HCT116 (cell line): ENCODE data around the gene INSYN1. TPM values are rescaled to one million over a fixed set of nuclear protein-coding genes. Genes with fewer than 3 reads are reported as not detected.

Experiments used
- ATAC-seq: fragments of 200-7000 bp; cut with Tn5 transposase; 2 replicates; pipeline ENCODE4 v1.9.1; 2020; ENCODE audit warnings: mild to moderate bottlenecking, moderate library complexity
- BruUV-seq: library from RNA; stranded (reverse); fragments of 400-500 nt; replicated peaks from 2 replicates; lab custom pipeline; 2021; lab: Mats Ljungman, UMichigan
- CTCF ChIA-PET: fragments of 300-600 bp; sonication (Branson Sonifier 250); formaldehyde crosslinking; loops from one replicate; lab custom pipeline; 2021; ENCODE audit warnings: antibody characterized with exemption; lab: Charles Lee
- POLR2A ChIA-PET: fragments of 300-600, 350-600 bp; sonication (Branson Sonifier 250); formaldehyde crosslinking; loops from one replicate; lab custom pipeline; 2021; ENCODE audit warnings: antibody characterized with exemption; lab: Charles Lee
- RAD21 ChIA-PET, 2 experiments: fragments of 300-600 bp; sonication (Branson Sonifier 250); formaldehyde crosslinking; loops; one replicate each; lab custom pipeline; 2023; ENCODE audit warnings: low total read pairs in 2 of 2; ENCODE audit not compliant: uncharacterized antibody in 2 of 2, unreplicated experiment in 2 of 2, low non-redundant PET in 1 of 2; lab: Charles Lee
- DNase-seq: peaks from one replicate; pipeline ENCODE4 v3.0.0-alpha.2; 2010; ENCODE audit warnings: low read depth, low spot score
- H2AFZ ChIP-seq: fragments of 200-600 bp; shearing (Covaris generic), sonication (generic); 2 replicates; pipeline ENCODE4 v1.6.1; 2017; ENCODE audit warnings: low read depth, mixed run types, mixed read lengths, antibody characterized with exemption, low read length; ENCODE audit not compliant: poor library complexity, severe bottlenecking
- H3K27ac ChIP-seq: 2 replicates; pipeline ENCODE4 v1.5.1; 2012; ENCODE audit warnings: low read depth, low read length
- H3K27me3 ChIP-seq: fragments of 200-600 bp; sonication (generic); 2 replicates; pipeline ENCODE4 v1.6.1; 2016; ENCODE audit warnings: mixed run types, low read length, mixed read lengths; ENCODE audit not compliant: insufficient read depth
- H3K36me3 ChIP-seq, 2 experiments: fragments of 200-500 bp in 1 of 2; fragments of 200-600 bp in 1 of 2; sonication (Bioruptor generic) in 1 of 2; sonication (generic) in 1 of 2; 2 replicates each; pipeline versions ENCODE4 v1.5.1 to v1.6.1; 2014 to 2016; ENCODE audit warnings: low read length in 2 of 2, inconsistent platforms in 1 of 2, mixed read lengths in 1 of 2, mixed run types in 1 of 2; ENCODE audit not compliant: insufficient read depth in 2 of 2, control insufficient read depth in 1 of 2
- H3K4me1 ChIP-seq, 2 experiments: fragments of 200-600 bp in 1 of 2; sonication (generic) in 1 of 2; 2 replicates each; pipeline versions ENCODE4 v1.5.1 to v1.6.1; 2012 to 2017; ENCODE audit warnings: low read length in 2 of 2, inconsistent platforms in 1 of 2, mild to moderate bottlenecking in 1 of 2, mixed read lengths in 1 of 2, mixed run types in 1 of 2, moderate library complexity in 1 of 2; ENCODE audit not compliant: insufficient read depth in 2 of 2, control insufficient read depth in 1 of 2
- H3K4me2 ChIP-seq: fragments of 200-600 bp; sonication (generic); 2 replicates; pipeline ENCODE4 v1.6.1; 2017; ENCODE audit warnings: mixed run types, low read length, mixed read lengths
- H3K4me3 ChIP-seq, 2 experiments: fragments of 200-600 bp in 1 of 2; sonication (generic) in 1 of 2; replicated peaks in 1 of 2; 2 replicates each; pipeline ENCODE4 v1.5.1; 2011 to 2016; ENCODE audit warnings: low read length in 2 of 2, control low read depth in 1 of 2, low read depth in 1 of 2, mild to moderate bottlenecking in 1 of 2, mixed read lengths in 1 of 2, mixed run types in 1 of 2
- H3K79me2 ChIP-seq: fragments of 200-600 bp; sonication (generic); 2 replicates; pipeline ENCODE4 v1.6.1; 2017; ENCODE audit warnings: mild to moderate bottlenecking, mixed run types, low read length, moderate library complexity, mixed read lengths; ENCODE audit not compliant: insufficient read depth
- H3K9ac ChIP-seq: fragments of 200-600 bp; sonication (generic); 2 replicates; pipeline ENCODE4 v1.6.1; 2016; ENCODE audit warnings: low read length, mixed read lengths
- H3K9me2 ChIP-seq: fragments of 200-600 bp; sonication (generic), shearing (Covaris generic); 2 replicates; pipeline ENCODE4 v1.6.1; 2017; ENCODE audit warnings: mixed run types, mild to moderate bottlenecking, moderate library complexity; ENCODE audit not compliant: insufficient read depth
- H3K9me3 ChIP-seq, 2 experiments: fragments of 200-500 bp in 1 of 2; fragments of 200-600 bp in 1 of 2; sonication (Bioruptor generic) in 1 of 2; sonication (generic) in 1 of 2; 2 replicates each; pipeline ENCODE4 v1.6.1; 2014 to 2017; ENCODE audit warnings: low read length in 2 of 2, mixed read lengths in 2 of 2, inconsistent platforms in 1 of 2, low read depth in 1 of 2, mild to moderate bottlenecking in 1 of 2, mixed run types in 1 of 2, moderate library complexity in 1 of 2; ENCODE audit not compliant: control insufficient read depth in 1 of 2, insufficient read depth in 1 of 2
- H4K20me1 ChIP-seq: fragments of 200-600 bp; sonication (generic), shearing (Covaris generic); 2 replicates; pipeline ENCODE4 v1.6.1; 2017; ENCODE audit warnings: mixed run types, mild to moderate bottlenecking, moderate library complexity; ENCODE audit not compliant: insufficient read depth
- CEBPB ChIP-seq: IDR thresholded peaks from 2 replicates; pipeline ENCODE4 v1.6.1; 2012; ENCODE audit warnings: low read depth
- EZH2 ChIP-seq: fragments of 200-600 bp; sonication (generic); IDR thresholded peaks from 2 replicates; pipeline ENCODE4 v1.6.1; 2017; ENCODE audit warnings: antibody characterized with exemption, mixed run types
- TCF7L2 ChIP-seq: IDR thresholded peaks from 2 replicates; pipeline ENCODE4 v1.7.0; 2011; ENCODE audit warnings: borderline replicate concordance, inconsistent platforms; ENCODE audit not compliant: insufficient read depth, insufficient read length; ENCODE audit errors: extremely low read depth
- ZFX ChIP-seq: fragments of 450-650 bp; IDR thresholded peaks from 2 replicates; pipeline ENCODE4 v1.6.1; 2017
- intact Hi-C: fragments of 100-400 bp; cut with micrococcal nuclease; formaldehyde crosslinking; loops from 2 replicates; pipeline ENCODE4 v1.10.0; 2022
- total RNA-seq: library from RNA; stranded (reverse); gene quantifications from one replicate; pipeline ENCODE4 v1.2.1, GENCODE V29; 2021; ENCODE audit not compliant: unreplicated experiment

Gene INSYN1
- total RNA-seq, 1 experiment from 2014 or later: 2.0 TPM

GRCh38 chr15:73797366-73798158 lies 44.4 kb upstream of the INSYN1 start:
- Histone ChIP-seq H4K20me1 (no peaks in the 10 kb centered on the region), H3K9me2 (no peaks in the 10 kb centered on the region), H3K9ac (no peak overlapping the region), H3K27me3 (no peaks in the 10 kb centered on the region), H3K9me3 (no peaks in the 10 kb centered on the region)
- ChIA-PET RAD21 (no interaction called here), POLR2A (no interaction called here), CTCF (no interaction called here)
- no peak for ATAC-seq
- intact Hi-C loops: no loop called here
- TF ChIP-seq EZH2 (no peak), TCF7L2 (no peak), CEBPB (no peak)
- TF ChIP-seq, all 23 proteins: peak for 0
- Histone ChIP-seq H3K36me3 (no peaks in the 10 kb centered on the region), H3K4me2 (no peak overlapping the region), H3K27ac (no peak overlapping the region), H2AFZ (no peak overlapping the region), H3K4me3 (no peak overlapping the region), H3K79me2 (no peaks in the 10 kb centered on the region), H3K4me1 (peaks cover 0 to 23% of the 10 kb centered on the region in 2 experiments; a peak in 3 of 4 replicates)
- no peak for DNase-seq
- no TSS peak for BruUV-seq

- ChIA-PET POLR2A (no interaction called here), CTCF (no interaction called here), RAD21 (no interaction called here)
- H3K4me3 ChIP-seq: no peak overlapping the region
- no peak overlapping the region for H2AFZ ChIP-seq
- ATAC-seq: no peak
- no peak for DNase-seq
- no peak for TF ChIP-seq ZFX
- TF ChIP-seq, all 23 proteins: peak for 0
- Histone ChIP-seq H3K9ac (no peak overlapping the region), H3K9me3 (no peaks in the 10 kb centered on the region), H3K79me2 (no peaks in the 10 kb centered on the region), H4K20me1 (no peaks in the 10 kb centered on the region), H3K27me3 (no peaks in the 10 kb centered on the region), H3K9me2 (no peaks in the 10 kb centered on the region), H3K4me1 (peaks cover 0 to 23% of the 10 kb centered on the region in 2 experiments; a peak in 3 of 4 replicates), H3K27ac (no peak overlapping the region), H3K4me2 (no peak overlapping the region), H3K36me3 (no peaks in the 10 kb centered on the region)
- intact Hi-C loops: no loop called here
- BruUV-seq: no TSS peak
Measured at GRCh38 chr15:73796331-73796831, 43.2 kb upstream of the INSYN1 start.
